Gastroesophageal sphincter (tissue), 3 donors: ENCODE measurements around the gene LY6G6D.

Source experiments
- CTCF ChIP-seq, 4 experiments: fragments of 200-600 bp in 2 of 4; fragments of 450-650 bp in 2 of 4; sonication (generic) in 1 of 4; IDR thresholded peaks; one replicate each; pipeline ENCODE4 v1.5.1; 2017 to 2019; ENCODE audit warnings: antibody characterized with exemption in 4 of 4, mild to moderate bottlenecking in 2 of 4, moderate library complexity in 2 of 4
- POLR2AphosphoS5 ChIP-seq: sonication (generic); formaldehyde crosslinking; IDR thresholded peaks from one replicate; pipeline ENCODE4 v1.6.1; 2017; ENCODE audit warnings: antibody characterized with exemption

- TF ChIP-seq CTCF (IDR thresholded peaks at IDR 0.05), result no peak
- no peak for TF ChIP-seq POLR2AphosphoS5
These were observed 51.0 kb downstream of the LY6G6D start for GRCh38 chr6:31765910-31766794.
